ENCODE results near the gene RDH8.

- no peak for TF ChIP-seq CTCF (IDR thresholded peaks at IDR 0.05)
- no peak for TF ChIP-seq EP300 (IDR thresholded peaks at IDR 0.05)
- no peak for TF ChIP-seq POLR2A (IDR thresholded peaks at IDR 0.05)
These were observed 23.4 kb downstream of the RDH8 start for GRCh38 chr19:10036601-10037071.
